ENCODE data around the gene SEZ6. TPM values are rescaled to one million over a fixed set of nuclear protein-coding genes. Genes with fewer than 3 reads are reported as not detected.

The SEZ6 gene
- total RNA-seq, 4 donors from 2014 or later, result not detected

DNA sequence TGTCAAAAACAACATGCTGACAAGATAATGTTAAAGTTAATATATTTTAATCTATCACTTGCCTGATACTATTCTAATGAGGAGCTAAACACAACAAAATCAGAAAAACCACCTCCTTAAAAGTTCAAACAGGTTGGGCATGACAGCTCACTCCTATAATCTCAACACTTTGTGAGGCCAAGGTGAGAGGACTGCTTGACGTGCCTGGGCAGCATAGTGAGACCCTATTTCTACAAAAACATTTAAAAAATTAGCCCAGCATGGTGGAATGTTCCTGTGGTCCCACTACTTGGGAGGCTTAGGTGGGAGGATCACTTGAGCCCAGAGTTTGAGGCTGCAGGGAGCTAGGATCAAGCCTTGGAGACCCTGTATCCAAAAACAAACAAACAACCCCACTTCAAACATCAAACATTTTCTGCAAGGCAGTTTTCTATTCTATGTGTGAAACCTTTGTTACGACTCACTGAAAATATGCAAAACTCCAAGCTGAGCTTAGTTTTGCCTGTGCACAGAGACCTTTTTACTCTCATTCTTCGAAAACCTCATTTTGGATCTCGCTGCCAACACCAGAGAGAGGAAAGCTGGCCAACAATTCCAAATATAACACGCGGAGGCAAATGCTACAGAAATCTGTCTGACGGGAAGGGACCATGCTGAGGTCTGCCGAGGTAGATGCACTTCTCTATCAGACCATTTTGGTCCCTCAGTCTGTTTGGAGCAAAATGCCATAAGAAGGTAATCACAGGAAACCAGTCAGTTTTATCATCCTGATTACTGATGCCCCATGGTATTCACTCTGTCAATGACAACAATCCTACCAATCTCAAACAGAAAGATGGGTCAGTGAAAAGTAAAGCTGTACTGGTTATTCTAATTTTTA lies 60.7 kb downstream of the SEZ6 start:
- Histone ChIP-seq H3K36me3 (peaks cover 0 to 33% (median 0%) of the 10 kb centered on the region in 3 donors), H3K27ac (peak overlapping the region in 1 of 4 donors; percentile 92), H3K9me3 (no peaks in the 10 kb centered on the region), H3K27me3 (no peaks in the 10 kb centered on the region), H3K4me3 (peak overlapping the region in 1 of 4 donors; percentile 3), H3K4me1 (peaks cover 0 to 73% (median 42%) of the 10 kb centered on the region in 3 donors)
- TF ChIP-seq, protein P1, sequence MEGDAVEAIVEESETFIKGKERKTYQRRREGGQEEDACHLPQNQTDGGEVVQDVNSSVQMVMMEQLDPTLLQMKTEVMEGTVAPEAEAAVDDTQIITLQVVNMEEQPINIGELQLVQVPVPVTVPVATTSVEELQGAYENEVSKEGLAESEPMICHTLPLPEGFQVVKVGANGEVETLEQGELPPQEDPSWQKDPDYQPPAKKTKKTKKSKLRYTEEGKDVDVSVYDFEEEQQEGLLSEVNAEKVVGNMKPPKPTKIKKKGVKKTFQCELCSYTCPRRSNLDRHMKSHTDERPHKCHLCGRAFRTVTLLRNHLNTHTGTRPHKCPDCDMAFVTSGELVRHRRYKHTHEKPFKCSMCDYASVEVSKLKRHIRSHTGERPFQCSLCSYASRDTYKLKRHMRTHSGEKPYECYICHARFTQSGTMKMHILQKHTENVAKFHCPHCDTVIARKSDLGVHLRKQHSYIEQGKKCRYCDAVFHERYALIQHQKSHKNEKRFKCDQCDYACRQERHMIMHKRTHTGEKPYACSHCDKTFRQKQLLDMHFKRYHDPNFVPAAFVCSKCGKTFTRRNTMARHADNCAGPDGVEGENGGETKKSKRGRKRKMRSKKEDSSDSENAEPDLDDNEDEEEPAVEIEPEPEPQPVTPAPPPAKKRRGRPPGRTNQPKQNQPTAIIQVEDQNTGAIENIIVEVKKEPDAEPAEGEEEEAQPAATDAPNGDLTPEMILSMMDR (IDR thresholded peaks at IDR 0.05), result no peak
- TF ChIP-seq POLR2A (IDR thresholded peaks at IDR 0.05), result no peak
- 50% methylated on average over 8 of the region's 8 CpGs for WGBS, 2 donors
- intact Hi-C loops (cut with DNase I), result no loop called here
- no peak for DNase-seq

DNA sequence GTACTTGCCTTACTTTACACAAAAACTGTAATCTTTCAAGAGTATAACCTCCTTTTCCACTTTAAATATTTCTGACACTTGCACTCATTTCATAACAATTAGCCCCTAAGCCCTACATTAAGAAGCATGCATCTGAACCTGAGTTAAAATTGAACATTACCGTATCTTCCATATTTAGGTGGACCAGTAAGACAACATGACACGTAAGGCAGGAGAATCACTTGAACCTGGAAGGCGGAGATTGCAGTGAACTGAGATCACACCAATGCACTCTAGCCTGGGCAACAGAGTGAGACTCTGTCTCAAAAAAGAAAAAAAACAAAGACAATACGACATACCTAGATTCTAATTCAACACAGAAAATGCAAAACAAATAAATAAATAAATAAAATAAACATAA lies 61.5 kb downstream of the SEZ6 start:
- no peak for TF ChIP-seq POLR2A (IDR thresholded peaks at IDR 0.05)
- TF ChIP-seq, protein P1 (IDR thresholded peaks at IDR 0.05), result no peak
- Histone ChIP-seq H3K27me3 (no peaks in the 10 kb centered on the region), H3K27ac (no peak overlapping the region), H3K36me3 (peaks cover 0 to 33% (median 0%) of the 10 kb centered on the region in 3 donors), H3K4me3 (no peak overlapping the region), H3K4me1 (peaks cover 0 to 77% (median 42%) of the 10 kb centered on the region in 3 donors), H3K9me3 (no peaks in the 10 kb centered on the region)
- DNase-seq, result no peak
- intact Hi-C loops (cut with DNase I), result no loop called here
- 73 to 85% methylated on average over 4 of the region's 4 CpGs for WGBS, 2 donors

- no peaks in the 10 kb centered on the region for H3K9me3 ChIP-seq
- no peaks in the 10 kb centered on the region for H3K27me3 ChIP-seq
- H3K27ac ChIP-seq, result no peak overlapping the region
- H3K4me1 ChIP-seq, result peaks cover 3 to 81% (median 43%) of the 10 kb centered on the region in 3 donors
- peaks cover 0 to 41% (median 0%) of the 10 kb centered on the region in 3 donors for H3K36me3 ChIP-seq
- H3K4me3 ChIP-seq, result no peak overlapping the region
- no peak for TF ChIP-seq POLR2A (IDR thresholded peaks at IDR 0.05)
- TF ChIP-seq, protein P1 (IDR thresholded peaks at IDR 0.05), result no peak
- DNase-seq, result no peak
- intact Hi-C loops (cut with DNase I), result no loop called here
- 73 to 86% methylated on average over 2 of the region's 2 CpGs for WGBS, 2 donors
Measured at GRCh38 chr17:28942925-28943324, 62.9 kb downstream of the SEZ6 start.

DNA sequence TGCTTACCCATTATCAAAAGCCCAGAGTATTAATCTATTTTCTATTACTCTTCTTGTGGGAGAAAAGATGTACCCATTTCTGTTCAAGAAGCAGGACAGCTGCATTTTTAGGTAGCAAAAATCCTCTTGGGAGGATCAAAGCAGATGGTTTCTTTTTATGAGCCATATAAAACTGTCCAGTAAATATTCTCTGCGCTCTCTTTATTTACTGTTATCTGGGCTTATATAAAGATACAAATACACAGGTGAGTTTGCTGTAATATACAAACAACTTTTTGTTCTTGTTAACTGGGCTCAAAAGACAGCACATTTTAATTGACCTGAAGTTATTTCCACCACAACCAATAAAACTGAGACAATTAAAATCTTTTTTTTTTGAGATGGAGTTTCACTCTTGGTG lies 64.6 kb downstream of the SEZ6 start:
- no peak for TF ChIP-seq POLR2A (IDR thresholded peaks at IDR 0.05)
- Histone ChIP-seq H3K36me3 (peaks cover 0 to 41% (median 0%) of the 10 kb centered on the region in 3 donors), H3K9me3 (no peaks in the 10 kb centered on the region), H3K27me3 (no peaks in the 10 kb centered on the region), H3K27ac (no peak overlapping the region), H3K4me3 (no peak overlapping the region), H3K4me1 (peaks cover 3 to 81% (median 47%) of the 10 kb centered on the region in 3 donors)
- WGBS, 2 donors, result 87 to 95% methylated on average over 1 of the region's 1 CpG
- no peak for DNase-seq
- intact Hi-C loops (cut with DNase I), result no loop called here

DNA sequence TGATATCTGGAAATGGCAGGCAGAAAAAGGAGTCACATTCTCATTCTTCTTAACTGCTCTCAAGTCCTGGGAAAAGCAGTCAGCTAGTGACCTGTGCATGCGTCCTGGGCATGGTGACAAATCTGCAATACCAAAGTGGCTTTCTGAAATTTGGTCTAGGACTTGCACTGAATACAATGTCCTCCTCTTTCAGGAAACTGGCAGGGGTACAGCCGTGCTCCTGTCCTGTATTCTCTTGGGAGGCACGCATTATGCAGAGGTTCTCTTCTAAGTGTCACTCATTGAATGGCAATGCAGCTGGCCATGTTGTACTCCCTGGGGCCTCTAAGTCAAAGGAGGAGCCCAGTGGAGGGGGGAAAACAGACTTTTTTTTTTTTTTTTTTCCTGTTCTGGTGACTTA lies 65.2 kb downstream of the SEZ6 start:
- Histone ChIP-seq H3K27me3 (no peaks in the 10 kb centered on the region), H3K9me3 (no peaks in the 10 kb centered on the region), H3K4me1 (peaks cover 3 to 81% (median 46%) of the 10 kb centered on the region in 3 donors), H3K4me3 (no peak overlapping the region), H3K27ac (no peak overlapping the region), H3K36me3 (peaks cover 0 to 41% (median 0%) of the 10 kb centered on the region in 3 donors)
- TF ChIP-seq, protein P1 (IDR thresholded peaks at IDR 0.05), result no peak
- TF ChIP-seq POLR2A (IDR thresholded peaks at IDR 0.05), result no peak
- no peak for DNase-seq
- 72 to 75% methylated on average over 1 to 3 of the region's 3 CpGs for WGBS, 2 donors
- intact Hi-C loops (cut with DNase I), result no loop called here
